ENCODE data around the gene SLC5A10.

GRCh38 chr17:18991531-18992315, 39.8 kb downstream of the SLC5A10 start:
- TF ChIP-seq CTCF (IDR thresholded peaks at IDR 0.05) = no peak
- TF ChIP-seq POLR2AphosphoS5 (IDR thresholded peaks at IDR 0.05) = no peak
- no peak for TF ChIP-seq POLR2A (IDR thresholded peaks at IDR 0.05)
